GM18861 (cell line): ENCODE results near the gene TTC17.
"Not testable (repeated sequence)": the region's sequence is repeated elsewhere in the genome, so short reads cannot be mapped to it uniquely, and the experiment has no call there.

Experiments
- ATAC-seq: cut with Tn5 transposase; IDR thresholded peaks from one replicate; pipeline ENCODE4 v1.9.1; 2021; ENCODE audit not compliant: unreplicated experiment

TTC17 gene

GRCh38 chr11:43459246-43459645, 100.5 kb downstream of the TTC17 start:
- ATAC-seq = no peak

GRCh38 chr11:43462359-43462758, 103.6 kb downstream of the TTC17 start:
- no peak for ATAC-seq

- no peak for ATAC-seq
Measured at GRCh38 chr11:43467958-43468357, 109.2 kb downstream of the TTC17 start.

GRCh38 chr11:43477491-43477890, 118.8 kb downstream of the TTC17 start:
- not testable (repeated sequence) for ATAC-seq

- ATAC-seq = no peak
Measured at GRCh38 chr11:43486141-43486540, 127.4 kb downstream of the TTC17 start.

GRCh38 chr11:43489869-43490465, 131.2 kb downstream of the TTC17 start:
- no peak for ATAC-seq

- no peak for ATAC-seq
Measured at GRCh38 chr11:43492701-43493100, 134.0 kb downstream of the TTC17 start.

GRCh38 chr11:43493431-43493830, 134.7 kb downstream of the TTC17 start:
- no peak for ATAC-seq

- no peak for ATAC-seq
Measured at GRCh38 chr11:43497144-43497543, 138.4 kb downstream of the TTC17 start.

- ATAC-seq = no peak
Measured at GRCh38 chr11:43498561-43498960, 139.8 kb downstream of the TTC17 start.

GRCh38 chr11:43503417-43503816, 144.7 kb downstream of the TTC17 start:
- ATAC-seq = no peak

GRCh38 chr11:43504316-43504950, 145.7 kb downstream of the TTC17 start:
- ATAC-seq = no peak

- ATAC-seq = no peak
Measured at GRCh38 chr11:43505171-43505570, 146.5 kb downstream of the TTC17 start.

- ATAC-seq = no peak
Measured at GRCh38 chr11:43507171-43507570, 148.5 kb downstream of the TTC17 start.

GRCh38 chr11:43508511-43508918, 149.8 kb downstream of the TTC17 start:
- ATAC-seq = no peak

- ATAC-seq = no peak
Measured at GRCh38 chr11:43511959-43512358, 153.2 kb downstream of the TTC17 start.

GRCh38 chr11:43515090-43515489, 156.4 kb downstream of the TTC17 start:
- ATAC-seq = no peak

GRCh38 chr11:43516316-43516850, 157.7 kb downstream of the TTC17 start:
- no peak for ATAC-seq

GRCh38 chr11:43517518-43517917, 158.8 kb downstream of the TTC17 start:
- no peak for ATAC-seq

- no peak for ATAC-seq
Measured at GRCh38 chr11:43518408-43519160, 159.9 kb downstream of the TTC17 start.

GRCh38 chr11:43521471-43521870, 162.8 kb downstream of the TTC17 start:
- no peak for ATAC-seq

GRCh38 chr11:43523632-43524031, 164.9 kb downstream of the TTC17 start:
- ATAC-seq = no peak
